Esophagus muscularis mucosa (tissue), 4 donors: ENCODE measurements around the gene GRAMD2B.

ENCODE experiments used
- EP300 ChIP-seq: sonication (generic); formaldehyde crosslinking; IDR thresholded peaks from one replicate; pipeline ENCODE4 v1.6.1; 2017; ENCODE audit warnings: antibody characterized with exemption
- POLR2AphosphoS5 ChIP-seq, 2 donors: sonication (generic); formaldehyde crosslinking; IDR thresholded peaks; one replicate each; pipeline ENCODE4 v1.6.1; 2017; ENCODE audit warnings: antibody characterized with exemption in 2 of 2
- TF ChIP-seq, protein P1 (sequence below), 3 experiments: fragments of 200-600 bp in 2 of 3; fragments of 450-650 bp in 1 of 3; sonication (generic) in 2 of 3; IDR thresholded peaks; one replicate each; pipeline ENCODE4 v1.5.1; 2017 to 2019; ENCODE audit warnings: antibody characterized with exemption in 3 of 3, mild to moderate bottlenecking in 2 of 3, moderate library complexity in 1 of 3

DNA sequence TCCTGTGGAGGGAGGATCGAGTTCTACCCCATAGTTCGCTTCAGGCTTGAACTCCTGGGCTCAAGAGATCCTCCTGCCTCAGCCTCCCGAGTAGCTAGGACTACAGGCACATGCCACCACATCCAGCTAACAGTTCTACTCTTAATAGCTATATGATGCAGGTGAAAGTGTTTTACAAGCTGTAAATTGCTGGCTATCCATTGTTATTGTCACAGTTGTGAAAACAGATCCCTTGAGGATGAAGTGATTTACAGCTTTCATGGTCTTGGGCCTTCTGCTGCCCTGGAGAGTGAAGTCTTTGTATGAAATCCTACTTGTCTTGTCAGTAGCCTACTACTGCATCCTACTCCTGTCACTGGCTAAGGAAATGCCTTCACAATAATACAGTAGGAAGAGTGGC lies 48.0 kb downstream of the GRAMD2B start:
- TF ChIP-seq, protein P1, sequence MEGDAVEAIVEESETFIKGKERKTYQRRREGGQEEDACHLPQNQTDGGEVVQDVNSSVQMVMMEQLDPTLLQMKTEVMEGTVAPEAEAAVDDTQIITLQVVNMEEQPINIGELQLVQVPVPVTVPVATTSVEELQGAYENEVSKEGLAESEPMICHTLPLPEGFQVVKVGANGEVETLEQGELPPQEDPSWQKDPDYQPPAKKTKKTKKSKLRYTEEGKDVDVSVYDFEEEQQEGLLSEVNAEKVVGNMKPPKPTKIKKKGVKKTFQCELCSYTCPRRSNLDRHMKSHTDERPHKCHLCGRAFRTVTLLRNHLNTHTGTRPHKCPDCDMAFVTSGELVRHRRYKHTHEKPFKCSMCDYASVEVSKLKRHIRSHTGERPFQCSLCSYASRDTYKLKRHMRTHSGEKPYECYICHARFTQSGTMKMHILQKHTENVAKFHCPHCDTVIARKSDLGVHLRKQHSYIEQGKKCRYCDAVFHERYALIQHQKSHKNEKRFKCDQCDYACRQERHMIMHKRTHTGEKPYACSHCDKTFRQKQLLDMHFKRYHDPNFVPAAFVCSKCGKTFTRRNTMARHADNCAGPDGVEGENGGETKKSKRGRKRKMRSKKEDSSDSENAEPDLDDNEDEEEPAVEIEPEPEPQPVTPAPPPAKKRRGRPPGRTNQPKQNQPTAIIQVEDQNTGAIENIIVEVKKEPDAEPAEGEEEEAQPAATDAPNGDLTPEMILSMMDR (IDR thresholded peaks at IDR 0.05): no peak
- TF ChIP-seq EP300: no peak
- no peak for TF ChIP-seq POLR2AphosphoS5 (IDR thresholded peaks at IDR 0.05)
